GM13977 (cell line): ENCODE results near the gene EPAS1.

Experiments
- DNase-seq: peaks from one replicate; pipeline ENCODE4 v3.0.0; 2012; ENCODE audit warnings: low spot score
- in situ Hi-C: fragments of 300-500 bp; cut with MboI; formaldehyde crosslinking; loops from one replicate; pipeline ENCODE4 v1.12.0; 2022; ENCODE audit warnings: low sequenced_read_pairs, low pct_unique_long_range_greater_than_20kb, mixed read lengths, inconsistent platforms; ENCODE audit not compliant: unreplicated experiment
- TF ChIP-seq, protein P1 (sequence below): IDR thresholded peaks from 2 replicates; pipeline ENCODE4 v1.5.1; 2012; ENCODE audit warnings: mild to moderate bottlenecking, control low read depth; ENCODE audit not compliant: insufficient read depth; ENCODE audit errors: extremely low read depth, missing control alignments

Gene EPAS1

DNA sequence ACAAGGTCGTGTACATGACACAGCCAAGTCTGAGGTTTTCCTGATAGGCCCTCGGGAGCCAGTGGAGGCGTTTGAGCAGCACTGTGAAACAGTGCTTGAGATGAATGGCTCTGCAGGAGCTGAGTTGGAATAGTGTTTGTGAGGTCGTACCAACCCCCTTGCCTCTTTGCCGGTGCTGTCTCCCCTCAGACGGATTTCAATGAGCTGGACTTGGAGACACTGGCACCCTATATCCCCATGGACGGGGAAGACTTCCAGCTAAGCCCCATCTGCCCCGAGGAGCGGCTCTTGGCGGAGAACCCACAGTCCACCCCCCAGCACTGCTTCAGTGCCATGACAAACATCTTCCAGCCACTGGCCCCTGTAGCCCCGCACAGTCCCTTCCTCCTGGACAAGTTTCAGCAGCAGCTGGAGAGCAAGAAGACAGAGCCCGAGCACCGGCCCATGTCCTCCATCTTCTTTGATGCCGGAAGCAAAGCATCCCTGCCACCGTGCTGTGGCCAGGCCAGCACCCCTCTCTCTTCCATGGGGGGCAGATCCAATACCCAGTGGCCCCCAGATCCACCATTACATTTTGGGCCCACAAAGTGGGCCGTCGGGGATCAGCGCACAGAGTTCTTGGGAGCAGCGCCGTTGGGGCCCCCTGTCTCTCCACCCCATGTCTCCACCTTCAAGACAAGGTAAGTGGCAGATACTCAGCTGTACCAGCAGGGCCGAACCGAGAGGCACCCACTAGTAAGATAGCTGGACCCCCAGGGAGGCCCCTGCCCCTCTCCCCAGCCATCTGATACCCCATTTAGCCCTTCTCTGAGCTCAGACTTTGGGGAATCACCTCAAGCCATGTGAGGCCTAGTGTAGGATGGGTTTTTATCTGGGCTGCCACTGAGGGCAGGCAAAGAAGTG is 83.1 kb downstream of the EPAS1 start:
- no peak for DNase-seq
- TF ChIP-seq, protein P1, sequence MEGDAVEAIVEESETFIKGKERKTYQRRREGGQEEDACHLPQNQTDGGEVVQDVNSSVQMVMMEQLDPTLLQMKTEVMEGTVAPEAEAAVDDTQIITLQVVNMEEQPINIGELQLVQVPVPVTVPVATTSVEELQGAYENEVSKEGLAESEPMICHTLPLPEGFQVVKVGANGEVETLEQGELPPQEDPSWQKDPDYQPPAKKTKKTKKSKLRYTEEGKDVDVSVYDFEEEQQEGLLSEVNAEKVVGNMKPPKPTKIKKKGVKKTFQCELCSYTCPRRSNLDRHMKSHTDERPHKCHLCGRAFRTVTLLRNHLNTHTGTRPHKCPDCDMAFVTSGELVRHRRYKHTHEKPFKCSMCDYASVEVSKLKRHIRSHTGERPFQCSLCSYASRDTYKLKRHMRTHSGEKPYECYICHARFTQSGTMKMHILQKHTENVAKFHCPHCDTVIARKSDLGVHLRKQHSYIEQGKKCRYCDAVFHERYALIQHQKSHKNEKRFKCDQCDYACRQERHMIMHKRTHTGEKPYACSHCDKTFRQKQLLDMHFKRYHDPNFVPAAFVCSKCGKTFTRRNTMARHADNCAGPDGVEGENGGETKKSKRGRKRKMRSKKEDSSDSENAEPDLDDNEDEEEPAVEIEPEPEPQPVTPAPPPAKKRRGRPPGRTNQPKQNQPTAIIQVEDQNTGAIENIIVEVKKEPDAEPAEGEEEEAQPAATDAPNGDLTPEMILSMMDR: no peak
- in situ Hi-C loops: no loop called here

DNA sequence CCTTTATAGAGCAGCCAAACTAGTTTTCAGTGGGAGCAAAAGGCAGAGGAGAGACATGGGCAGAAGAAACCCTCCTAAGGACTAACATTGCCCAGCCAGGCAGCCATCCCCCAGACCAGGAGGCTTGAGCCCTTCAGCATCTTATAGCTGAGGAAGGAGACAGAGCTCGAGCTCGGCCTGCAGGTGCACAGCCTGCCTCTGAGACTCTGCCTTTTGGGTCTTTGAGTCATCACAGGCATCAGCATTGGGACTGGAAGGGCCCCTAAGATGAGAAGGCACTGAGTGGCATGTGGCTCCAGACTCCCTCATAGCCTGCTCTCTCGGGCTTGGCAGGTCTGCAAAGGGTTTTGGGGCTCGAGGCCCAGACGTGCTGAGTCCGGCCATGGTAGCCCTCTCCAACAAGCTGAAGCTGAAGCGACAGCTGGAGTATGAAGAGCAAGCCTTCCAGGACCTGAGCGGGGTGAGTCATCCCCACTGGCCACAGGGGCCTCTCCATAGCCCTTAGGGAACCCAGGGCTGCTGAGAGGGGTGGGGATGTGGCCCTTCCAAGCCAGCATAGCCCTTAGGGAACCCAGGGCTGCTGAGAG is 84.1 kb downstream of the EPAS1 start:
- DNase-seq: no peak
- TF ChIP-seq, protein P1: no peak
- in situ Hi-C loops: no loop called here

DNA sequence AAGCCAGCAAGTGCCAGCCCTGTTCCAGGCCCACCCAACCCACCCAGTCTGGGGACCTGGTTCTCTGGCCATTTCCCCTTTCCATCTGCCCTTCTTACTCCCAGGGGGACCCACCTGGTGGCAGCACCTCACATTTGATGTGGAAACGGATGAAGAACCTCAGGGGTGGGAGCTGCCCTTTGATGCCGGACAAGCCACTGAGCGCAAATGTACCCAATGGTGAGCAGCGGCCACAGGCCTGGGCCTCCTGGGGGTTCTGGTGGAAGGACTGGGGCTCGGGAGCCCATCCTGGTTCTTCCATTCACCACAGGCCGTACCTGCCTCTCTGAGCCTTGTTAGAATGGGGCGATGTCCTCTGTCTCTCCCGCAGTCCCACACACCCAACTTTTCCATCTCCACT is 84.7 kb downstream of the EPAS1 start:
- in situ Hi-C loops: no loop called here

DNA sequence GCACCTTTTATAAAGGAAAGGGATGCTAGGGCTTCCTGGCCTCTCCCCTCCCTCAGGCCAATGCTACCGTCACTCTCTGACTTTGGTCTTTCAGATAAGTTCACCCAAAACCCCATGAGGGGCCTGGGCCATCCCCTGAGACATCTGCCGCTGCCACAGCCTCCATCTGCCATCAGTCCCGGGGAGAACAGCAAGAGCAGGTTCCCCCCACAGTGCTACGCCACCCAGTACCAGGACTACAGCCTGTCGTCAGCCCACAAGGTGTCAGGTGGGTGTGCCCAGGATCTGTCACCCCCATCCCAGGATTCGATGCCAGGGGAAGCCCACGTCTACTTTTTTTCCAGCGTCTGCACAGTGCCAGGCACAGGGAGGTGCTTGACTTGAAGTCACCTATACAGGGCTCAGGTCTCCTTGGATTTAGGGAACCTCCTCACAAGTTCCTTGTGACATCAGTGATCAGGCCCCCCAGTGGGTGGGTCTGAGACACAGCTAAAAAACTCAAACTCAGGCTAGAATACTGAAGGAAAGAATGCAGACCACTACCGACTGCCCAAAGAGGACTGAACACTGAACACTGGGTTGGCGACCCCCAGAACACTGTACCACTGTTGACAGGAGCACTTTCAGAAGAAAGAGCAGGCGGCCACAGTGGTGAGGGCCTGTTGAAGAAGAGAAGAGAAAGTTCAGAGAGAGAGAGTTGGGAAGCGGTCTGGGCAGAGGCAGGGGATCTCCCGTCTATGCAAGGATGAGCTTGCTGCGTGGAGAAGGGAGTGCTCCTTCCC is 85.3 kb downstream of the EPAS1 start:
- in situ Hi-C loops: no loop called here
- TF ChIP-seq, protein P1: no peak
- no peak for DNase-seq

More for the DNA sequence above, 84.7 kb downstream of the EPAS1 start:
- DNase-seq: no peak
- TF ChIP-seq, protein P1: no peak

DNA sequence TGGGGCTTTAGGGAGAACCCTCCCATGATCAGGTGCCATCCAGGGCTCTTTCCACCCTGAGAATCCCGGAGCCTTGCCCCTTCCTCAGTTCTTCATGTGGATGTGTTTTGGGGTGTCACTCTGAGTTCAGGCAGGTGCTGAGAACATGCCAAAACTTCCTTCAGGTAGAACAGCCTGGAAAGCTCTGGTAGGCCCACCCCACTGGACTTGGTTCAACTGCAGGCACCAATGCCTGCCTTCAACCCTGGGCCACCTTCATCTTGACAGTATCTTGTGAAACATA is 85.8 kb downstream of the EPAS1 start:
- no peak for DNase-seq
- TF ChIP-seq, protein P1: no peak
- in situ Hi-C loops: no loop called here

DNA sequence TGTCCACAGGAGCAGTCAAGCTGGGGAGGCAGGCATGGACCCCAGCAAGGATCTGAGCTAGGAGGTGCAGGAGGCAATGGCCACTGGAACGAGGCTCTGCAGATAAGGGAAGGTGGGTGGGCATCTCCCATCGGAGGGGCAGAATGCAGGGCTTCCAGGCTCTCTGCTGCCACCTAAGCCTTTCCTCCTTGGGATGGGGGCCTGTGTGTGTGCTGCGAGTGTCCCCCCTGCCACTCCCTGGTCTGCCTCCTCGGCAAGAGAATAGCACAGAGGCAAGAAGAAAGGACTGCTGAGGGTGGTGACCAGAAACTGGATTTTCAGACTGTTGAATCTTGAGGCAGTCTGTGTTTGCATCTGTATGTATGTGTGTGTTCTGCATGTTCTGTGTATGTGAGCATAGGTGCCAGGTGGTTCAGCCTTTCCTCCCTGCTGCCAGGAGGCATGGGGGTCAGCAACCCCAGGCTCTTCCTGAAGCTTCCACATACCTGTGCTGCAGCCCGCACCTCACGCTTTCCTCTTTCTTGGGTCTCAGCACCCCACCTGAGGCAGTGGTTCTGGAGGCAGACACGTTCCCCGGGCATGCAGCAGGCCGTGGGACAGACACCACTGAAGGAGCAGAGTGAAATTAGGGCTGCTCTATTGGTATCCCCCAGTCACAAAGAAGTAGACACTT is 86.7 kb downstream of the EPAS1 start:
- in situ Hi-C loops: no loop called here
- TF ChIP-seq, protein P1: no peak
- DNase-seq: no peak
